Activated naive CD4-positive, alpha-beta T cell (primary cell): ENCODE results near the gene OR2T8.

Source experiments
- DNase-seq, 4 experiments: peaks; one replicate each; lab custom pipeline; 2025; lab: John Stamatoyannopoulos, UW

The OR2T8 gene, protein sequence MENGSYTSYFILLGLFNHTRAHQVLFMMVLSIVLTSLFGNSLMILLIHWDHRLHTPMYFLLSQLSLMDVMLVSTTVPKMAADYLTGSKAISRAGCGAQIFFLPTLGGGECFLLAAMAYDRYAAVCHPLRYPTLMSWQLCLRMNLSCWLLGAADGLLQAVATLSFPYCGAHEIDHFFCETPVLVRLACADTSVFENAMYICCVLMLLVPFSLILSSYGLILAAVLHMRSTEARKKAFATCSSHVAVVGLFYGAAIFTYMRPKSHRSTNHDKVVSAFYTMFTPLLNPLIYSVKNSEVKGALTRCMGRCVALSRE

GRCh38 chr1:247919952-247920351 lies at the start of gene OR2T8:
Gene OR2T8, plus strand, starts transcription at chr1:247920252. Its CDS starts 766 bp downstream, at chr1:247921018.
- no peak for DNase-seq

DNA sequence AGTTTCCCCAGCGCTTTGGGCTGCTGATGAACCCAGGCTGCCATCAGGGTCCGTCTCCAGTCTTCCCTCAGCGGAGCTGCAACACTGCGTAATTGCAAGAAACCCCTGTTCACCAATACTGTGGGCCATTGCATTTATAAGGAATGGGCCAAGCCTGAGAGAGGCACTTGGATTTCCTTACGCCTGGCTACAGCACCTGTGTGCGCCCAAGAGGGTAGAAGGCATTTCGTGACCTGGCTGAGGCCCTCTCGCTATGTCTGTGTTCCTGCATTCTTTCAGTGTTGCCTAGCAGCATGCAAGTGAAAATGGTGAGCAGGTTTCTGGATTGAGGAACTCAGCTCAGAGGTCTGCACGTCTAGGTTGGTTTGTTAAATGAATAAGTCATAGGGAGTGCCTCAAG lies 36.7 kb upstream of the OR2T8 start:
- DNase-seq, result no peak

DNA sequence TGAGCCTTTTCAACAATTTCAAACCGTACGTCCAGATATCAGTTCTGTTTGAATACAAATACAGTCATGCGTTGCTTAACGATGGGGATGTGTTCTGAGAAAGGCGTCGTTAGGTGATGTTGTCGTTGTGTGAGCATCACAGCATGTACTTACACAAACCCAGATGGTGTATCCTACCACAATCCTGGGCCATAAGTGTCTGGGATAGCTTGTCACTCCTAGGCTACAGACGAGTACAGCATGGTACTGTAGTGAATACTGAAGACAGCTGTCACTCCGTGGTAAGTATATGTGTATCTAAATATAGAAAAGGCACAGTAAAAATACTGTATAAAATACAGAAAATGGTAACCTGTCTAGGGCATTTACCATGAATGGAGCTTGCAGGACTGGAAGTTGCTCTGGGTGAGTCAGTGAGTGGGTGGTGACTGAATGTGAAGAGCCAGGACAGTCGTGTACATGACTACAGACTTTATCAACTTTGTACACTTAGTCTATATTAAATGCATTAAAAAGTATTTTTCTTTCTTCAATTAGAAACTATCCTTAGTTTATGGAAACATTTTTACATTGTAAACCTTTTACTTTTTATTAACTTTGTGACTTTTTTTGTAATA lies 35.1 kb upstream of the OR2T8 start:
- no peak for DNase-seq

GRCh38 chr1:247895163-247895637 lies 24.9 kb upstream of the OR2T8 start, which contains the start of gene OR2W3:
Gene OR2W3, plus strand, starts transcription at chr1:247895587. Its CDS starts 0 bp downstream, at chr1:247895587.
- no peak for DNase-seq

DNA sequence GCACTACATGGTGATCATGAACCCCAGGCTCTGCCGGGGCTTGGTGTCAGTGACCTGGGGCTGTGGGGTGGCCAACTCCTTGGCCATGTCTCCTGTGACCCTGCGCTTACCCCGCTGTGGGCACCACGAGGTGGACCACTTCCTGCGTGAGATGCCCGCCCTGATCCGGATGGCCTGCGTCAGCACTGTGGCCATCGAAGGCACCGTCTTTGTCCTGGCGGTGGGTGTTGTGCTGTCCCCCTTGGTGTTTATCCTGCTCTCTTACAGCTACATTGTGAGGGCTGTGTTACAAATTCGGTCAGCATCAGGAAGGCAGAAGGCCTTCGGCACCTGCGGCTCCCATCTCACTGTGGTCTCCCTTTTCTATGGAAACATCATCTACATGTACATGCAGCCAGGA lies 24.1 kb upstream of the OR2T8 start:
- no peak for DNase-seq

GRCh38 chr1:247904122-247904521 lies 15.9 kb upstream of the OR2T8 start:
- no peak for DNase-seq

GRCh38 chr1:247905181-247905580 lies 14.9 kb upstream of the OR2T8 start:
- DNase-seq, result no peak

DNA sequence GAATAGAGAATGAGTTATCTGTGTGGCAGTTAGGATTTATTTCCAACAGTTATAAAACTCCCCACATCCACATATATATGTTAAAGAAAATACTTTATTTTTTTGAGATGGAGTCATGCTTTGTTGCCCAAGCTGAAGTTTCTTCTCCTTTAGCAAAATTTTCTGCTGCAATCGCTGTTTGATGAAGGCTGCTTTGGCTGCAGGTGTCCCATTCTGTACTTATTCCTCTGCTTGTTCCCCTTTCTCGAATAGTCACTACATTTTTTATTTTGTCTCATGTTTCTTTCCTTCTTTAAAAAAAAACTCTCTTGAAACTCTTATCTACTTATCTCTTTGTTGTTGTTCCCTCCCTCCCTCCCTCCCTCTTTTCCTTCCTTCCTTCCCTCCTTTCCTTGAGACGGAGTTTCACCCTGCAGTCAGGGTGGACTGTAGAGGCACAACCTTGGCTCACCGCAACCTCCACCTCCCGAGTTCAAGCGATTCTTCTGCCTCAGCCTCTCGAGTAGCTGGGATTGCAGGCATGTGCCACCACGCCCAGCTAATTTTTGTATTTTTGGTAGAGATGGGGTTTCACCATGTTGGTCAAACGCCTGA lies 14.0 kb upstream of the OR2T8 start:
- DNase-seq, result no peak

GRCh38 chr1:247906504-247907047 lies 13.5 kb upstream of the OR2T8 start:
- DNase-seq, result no peak

- DNase-seq, result no peak
These were observed 11.3 kb upstream of the OR2T8 start for GRCh38 chr1:247908766-247909165.

DNA sequence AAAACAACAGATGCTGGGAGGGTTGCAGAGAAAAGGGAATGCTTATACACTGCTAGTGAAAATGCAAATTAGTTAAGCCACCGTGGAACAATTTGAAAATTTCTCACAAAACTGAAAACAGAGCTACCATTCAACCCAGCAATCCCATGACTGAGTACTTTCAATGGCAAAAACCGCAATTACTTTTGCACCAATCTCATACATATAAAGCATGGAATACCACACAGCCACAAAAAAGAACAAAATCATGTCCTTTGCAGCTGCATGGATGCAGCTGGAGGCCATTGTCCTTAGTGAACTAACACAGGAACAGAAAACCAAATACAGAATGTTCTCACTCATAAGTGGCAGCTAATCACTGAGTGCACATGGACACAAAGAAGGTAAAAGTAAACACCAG lies 6.3 kb upstream of the OR2T8 start:
- DNase-seq, result no peak

DNA sequence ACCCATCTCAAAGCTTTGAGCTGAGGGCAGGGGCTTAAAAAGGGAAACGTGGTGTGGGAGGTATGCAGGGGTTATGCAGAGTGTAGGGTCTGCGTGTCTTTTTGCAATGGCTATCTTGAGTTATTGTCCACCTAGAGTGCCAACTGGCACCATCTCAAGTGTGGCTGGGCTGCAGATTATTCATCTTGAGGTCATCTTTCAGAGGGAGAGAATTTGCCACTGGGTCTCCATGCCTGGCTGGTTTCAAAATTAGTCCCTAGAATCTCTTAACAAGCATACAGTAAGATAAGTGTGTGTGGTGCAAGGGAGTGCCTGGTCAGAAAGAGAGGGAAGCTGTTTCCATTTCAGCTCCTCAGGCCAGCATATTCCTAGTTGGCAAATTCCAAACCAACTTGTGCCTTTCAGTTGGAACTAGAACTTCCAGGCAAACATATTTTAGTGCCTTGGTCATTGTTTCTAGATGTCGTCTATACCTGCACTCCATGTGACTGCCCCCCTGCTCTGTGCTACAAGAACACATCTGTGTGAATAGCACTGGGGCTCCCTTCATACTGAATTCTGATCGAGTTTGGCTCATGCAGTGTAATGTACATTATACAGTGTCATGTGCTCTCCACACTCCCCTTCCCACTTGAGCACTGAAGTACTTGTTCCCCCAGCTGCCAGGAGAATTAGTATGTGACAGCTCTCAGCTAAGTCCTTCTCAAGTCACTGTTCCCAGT lies 5.0 kb upstream of the OR2T8 start:
- DNase-seq, result no peak

- DNase-seq, result no peak
These were observed 3.9 kb downstream of the OR2T8 start for GRCh38 chr1:247923941-247924340.

- no peak for DNase-seq
These were observed 4.8 kb downstream of the OR2T8 start, which contains the start of gene OR2AJ1 for GRCh38 chr1:247924868-247925267. Gene OR2AJ1, plus strand, starts transcription at chr1:247924889. Its CDS starts 8,880 bp downstream, at chr1:247933769.

- no peak for DNase-seq
These were observed 13.9 kb downstream of the OR2T8 start for GRCh38 chr1:247933989-247934388.

DNA sequence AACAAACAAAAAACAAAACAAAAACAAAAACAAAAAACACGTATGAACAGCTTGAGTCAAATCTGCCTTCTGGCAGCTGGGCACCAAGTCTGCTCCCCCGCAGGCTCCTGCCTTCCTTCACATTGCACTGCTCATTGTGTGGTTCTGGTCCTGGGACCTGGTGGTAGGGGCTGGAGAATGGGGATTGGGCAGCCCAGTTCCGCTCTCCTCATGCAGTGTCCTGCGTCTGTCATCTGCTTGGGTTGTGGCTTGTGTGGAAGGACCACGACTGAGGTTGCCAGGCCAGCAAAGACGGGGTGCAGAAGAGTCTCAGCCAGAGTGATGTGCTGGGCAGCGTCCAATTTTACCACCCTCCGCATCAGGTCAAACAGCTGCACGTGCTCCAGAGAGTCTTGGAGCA lies 15.7 kb downstream of the OR2T8 start:
- no peak for DNase-seq

- DNase-seq, result no peak
These were observed 16.4 kb downstream of the OR2T8 start for GRCh38 chr1:247936415-247936814.

- DNase-seq, result peak; percentile 15 to 96 (median 64)
These were observed 17.1 kb downstream of the OR2T8 start for GRCh38 chr1:247936965-247937734.

DNA sequence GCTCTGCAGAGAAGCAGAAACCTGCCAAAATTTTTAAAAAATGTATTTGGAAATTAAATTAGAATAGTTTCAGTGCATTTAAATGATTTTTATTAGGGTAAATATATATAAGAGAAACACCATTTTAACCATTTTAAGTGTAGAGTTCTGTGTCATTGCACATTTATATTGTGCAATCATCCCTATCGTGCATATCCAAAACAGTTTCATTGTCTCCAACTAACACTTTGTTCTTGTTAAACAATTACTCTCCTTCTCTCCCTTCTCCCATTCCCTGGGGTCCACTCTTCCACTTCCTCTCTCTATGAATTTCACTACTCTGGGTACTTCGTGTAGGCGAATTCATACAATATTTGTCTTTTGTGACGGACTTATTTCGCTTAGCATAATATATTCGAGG lies 22.6 kb downstream of the OR2T8 start:
- DNase-seq, result no peak

DNA sequence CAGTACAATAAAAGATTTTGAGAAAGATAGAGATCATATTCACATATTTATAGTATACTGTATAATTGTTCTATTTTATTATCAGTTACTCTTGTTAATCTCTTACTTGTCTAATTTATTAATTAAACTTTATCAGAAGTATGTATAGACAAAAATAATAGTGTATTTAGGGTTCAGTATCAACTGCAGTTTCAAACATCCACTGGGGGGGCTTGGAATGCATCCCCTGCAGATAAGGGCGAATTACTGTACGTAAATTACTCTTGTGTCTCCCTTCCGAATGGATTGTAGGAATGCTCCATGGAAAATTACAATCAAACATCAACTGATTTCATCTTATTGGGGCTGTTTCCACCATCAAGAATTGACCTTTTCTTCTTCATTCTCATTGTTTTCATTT lies 28.5 kb downstream of the OR2T8 start, which contains the start of gene OR2L8:
Gene OR2L8, plus strand, starts transcription at position 301 of the 400 bp plus-strand sequence. Its CDS starts 0 bp downstream, at position 301.
- DNase-seq, result no peak

DNA sequence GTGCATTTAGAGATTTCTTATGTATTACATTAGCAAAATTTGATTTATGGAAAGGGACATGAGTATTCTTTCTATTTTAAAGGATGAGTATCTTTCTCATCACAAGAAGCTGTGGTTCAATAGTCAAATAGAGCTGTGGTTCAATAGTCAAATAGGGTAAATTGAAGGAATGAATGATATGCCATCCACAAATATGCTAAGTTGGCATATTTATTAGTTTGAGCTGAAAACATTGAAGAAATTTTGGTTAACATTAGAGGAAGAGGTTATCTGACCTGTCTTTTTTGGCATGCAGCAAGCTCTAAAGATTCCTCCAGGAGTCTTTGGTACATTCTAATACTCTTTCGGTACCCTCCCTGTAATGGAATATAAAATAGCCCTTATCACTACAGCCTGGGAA lies 33.4 kb downstream of the OR2T8 start:
- DNase-seq, result no peak
